ENCODE data around the gene CNNM2.

DNA sequence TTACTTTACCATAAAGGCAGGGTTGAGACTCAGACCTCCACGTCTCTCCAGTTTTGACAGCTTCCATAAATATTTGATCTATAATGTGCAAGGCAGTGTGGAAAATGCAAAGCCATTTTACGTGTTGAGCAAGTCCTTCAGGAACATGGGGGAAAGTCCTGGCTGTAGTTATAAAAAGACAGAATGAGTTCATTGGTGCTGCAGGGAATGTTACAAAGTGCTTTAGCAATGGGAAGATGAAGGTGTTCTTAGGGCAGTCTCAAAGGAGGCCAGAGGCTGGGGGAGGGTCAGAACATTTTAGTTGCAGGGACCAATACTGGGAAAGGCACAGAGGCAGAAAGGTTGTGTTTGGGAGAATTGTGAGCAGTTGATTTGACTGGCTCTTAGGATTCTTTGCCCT, 27.9 kb downstream of the CNNM2 start:
- TF ChIP-seq CTCF (IDR thresholded peaks at IDR 0.05; ENCODE audit: insufficient read depth, low read length, poor library complexity, severe bottlenecking) (no peak), EZH2phosphoT487 (conservative IDR thresholded peaks at IDR 0.05; ENCODE audit: low read length) (no peak)

Measured in SU-DHL-6 (cell line).